Stomach (tissue), 9 donors: ENCODE results near the gene PSKH1. TPM values are rescaled to one million over a fixed set of nuclear protein-coding genes. Genes with fewer than 3 reads are reported as not detected.
A peak's percentile ranks its signal among the peaks of the same experiment; 100 is the strongest.

Experiments
- DNase-seq, 2 donors: peaks; one replicate each; pipeline versions ENCODE4 v3.0.0 to v3.0.0-alpha.2; 2013 to 2019
- H3K27ac ChIP-seq, 5 donors: fragments of 200-600 bp in 4 of 5; sonication (generic) in 4 of 5; one replicate each; pipeline ENCODE4 v1.5.1; 2013 to 2019; ENCODE audit warnings: mild to moderate bottlenecking in 1 of 5, moderate library complexity in 1 of 5
- H3K27me3 ChIP-seq, 3 donors: fragments of 200-600 bp; sonication (generic); one replicate each; pipeline ENCODE4 v1.5.1; 2017 to 2019; ENCODE audit warnings: mixed run types in 1 of 3
- H3K36me3 ChIP-seq, 4 donors: fragments of 200-600 bp; sonication (generic); 1 replicate in 3 of 4; 2 replicates in 1 of 4; pipeline ENCODE4 v1.5.1; 2016 to 2019
- H3K4me1 ChIP-seq, 4 donors: fragments of 200-600 bp; sonication (generic); one replicate each; pipeline ENCODE4 v1.5.1; 2016 to 2019
- H3K4me3 ChIP-seq, 4 donors: fragments of 200-600 bp; sonication (generic) in 3 of 4; one replicate each; pipeline ENCODE4 v1.5.1; 2016 to 2019; ENCODE audit warnings: mild to moderate bottlenecking in 1 of 4
- H3K9me3 ChIP-seq, 4 donors: fragments of 200-600 bp; sonication (generic); one replicate each; pipeline ENCODE4 v1.5.1; 2016 to 2019
- EP300 ChIP-seq: sonication (generic); formaldehyde crosslinking; IDR thresholded peaks from one replicate; pipeline ENCODE4 v1.6.1; 2017; ENCODE audit warnings: antibody characterized with exemption
- POLR2A ChIP-seq, 4 donors: fragments of 450-650 bp; IDR thresholded peaks; one replicate each; pipeline ENCODE4 v1.6.1; 2016; ENCODE audit warnings: antibody characterized with exemption in 4 of 4, control low read depth in 2 of 4, mild to moderate bottlenecking in 1 of 4, moderate library complexity in 1 of 4
- POLR2AphosphoS5 ChIP-seq, 3 donors: sonication (generic); formaldehyde crosslinking; IDR thresholded peaks; one replicate each; pipeline ENCODE4 v1.6.1; 2016; ENCODE audit warnings: antibody characterized with exemption in 3 of 3
- WGBS, 5 donors: extraction: QIAGEN DNeasy Blood & Tissue Kit in 3 of 5; methylation state at CpG; one replicate each; pipeline versions ENCODE4 v1.1.5 to v1.1.7; 2013 to 2018; 5-methylcytosine and 5-hydroxymethylcytosine counted together
- intact Hi-C: fragments of 100-400 bp; cut with DNase I; formaldehyde crosslinking; loops from one replicate; pipeline ENCODE4 v1.15.1; 2023; ENCODE audit warnings: low total_unique reads
- polyA plus RNA-seq, 3 donors: library from polyadenylated mRNA; stranded (reverse); fragments of 200-250 nt; gene quantifications; one replicate each; pipeline ENCODE4 v1.2.3, GENCODE V29; 2013
- total RNA-seq, 5 donors: library from RNA; depleted of rRNA; stranded (reverse); fragments of >200 nt; gene quantifications; one replicate each; pipeline versions ENCODE4 v1.1.0 to v1.2.3, GENCODE V29; 2014 to 2016
- TF ChIP-seq, protein P1 (sequence below), 7 experiments: fragments of 450-650 bp in 4 of 7; fragments of 200-600 bp in 3 of 7; sonication (generic) in 3 of 7; IDR thresholded peaks; one replicate each; pipeline ENCODE4 v1.5.1; 2016 to 2019; ENCODE audit warnings: antibody characterized with exemption in 7 of 7, control low read depth in 2 of 7, mild to moderate bottlenecking in 1 of 7
- donor health status: healthy with polysubstance abuse.
- donor health status: Bipolar disorder and iron deficiency.
- donor health status: healthy.

The PSKH1 gene
- total and polyA plus RNA-seq, 8 donors, result 10.2 to 93.7 (median 22.4) TPM

DNA sequence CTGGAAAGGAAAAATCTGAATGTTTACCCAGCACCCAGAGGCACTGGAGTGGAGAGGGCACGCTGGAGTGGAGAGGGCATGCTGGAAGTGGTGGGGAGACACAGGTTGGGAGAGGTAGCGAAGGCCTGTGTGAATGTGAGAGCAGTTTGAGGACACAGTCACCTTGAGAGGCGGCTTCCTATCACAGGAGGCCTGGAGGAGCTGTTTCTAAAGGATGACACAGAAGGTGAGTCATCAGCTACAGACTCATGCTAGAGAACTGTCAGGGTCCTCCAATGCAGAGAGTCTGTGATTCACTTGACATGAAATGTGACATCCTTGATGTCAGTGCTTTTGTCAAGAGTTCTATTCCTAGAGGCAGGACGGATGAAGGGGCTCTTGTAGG lies 24.8 kb downstream of the PSKH1 start:
- Histone ChIP-seq H3K27ac (peak overlapping the region in 3 of 5 donors; percentile 20 to 66 (median 46)), H3K36me3 (peaks cover 15 to 72% (median 48%) of the 10 kb centered on the region in 4 donors), H3K27me3 (no peaks in the 10 kb centered on the region), H3K4me1 (peaks cover 6 to 45% (median 29%) of the 10 kb centered on the region in 4 donors), H3K9me3 (no peaks in the 10 kb centered on the region), H3K4me3 (no peak overlapping the region)
- TF ChIP-seq, protein P1, sequence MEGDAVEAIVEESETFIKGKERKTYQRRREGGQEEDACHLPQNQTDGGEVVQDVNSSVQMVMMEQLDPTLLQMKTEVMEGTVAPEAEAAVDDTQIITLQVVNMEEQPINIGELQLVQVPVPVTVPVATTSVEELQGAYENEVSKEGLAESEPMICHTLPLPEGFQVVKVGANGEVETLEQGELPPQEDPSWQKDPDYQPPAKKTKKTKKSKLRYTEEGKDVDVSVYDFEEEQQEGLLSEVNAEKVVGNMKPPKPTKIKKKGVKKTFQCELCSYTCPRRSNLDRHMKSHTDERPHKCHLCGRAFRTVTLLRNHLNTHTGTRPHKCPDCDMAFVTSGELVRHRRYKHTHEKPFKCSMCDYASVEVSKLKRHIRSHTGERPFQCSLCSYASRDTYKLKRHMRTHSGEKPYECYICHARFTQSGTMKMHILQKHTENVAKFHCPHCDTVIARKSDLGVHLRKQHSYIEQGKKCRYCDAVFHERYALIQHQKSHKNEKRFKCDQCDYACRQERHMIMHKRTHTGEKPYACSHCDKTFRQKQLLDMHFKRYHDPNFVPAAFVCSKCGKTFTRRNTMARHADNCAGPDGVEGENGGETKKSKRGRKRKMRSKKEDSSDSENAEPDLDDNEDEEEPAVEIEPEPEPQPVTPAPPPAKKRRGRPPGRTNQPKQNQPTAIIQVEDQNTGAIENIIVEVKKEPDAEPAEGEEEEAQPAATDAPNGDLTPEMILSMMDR (IDR thresholded peaks at IDR 0.05), result no peak
- TF ChIP-seq POLR2A (IDR thresholded peaks at IDR 0.05) (no peak), EP300 (no peak), POLR2AphosphoS5 (IDR thresholded peaks at IDR 0.05) (no peak)
- intact Hi-C loops, result no loop called here
- 70 to 85% (median 77%) methylated on average over 4 of the region's 4 CpGs for WGBS, 5 donors
- DNase-seq, result no peak

DNA sequence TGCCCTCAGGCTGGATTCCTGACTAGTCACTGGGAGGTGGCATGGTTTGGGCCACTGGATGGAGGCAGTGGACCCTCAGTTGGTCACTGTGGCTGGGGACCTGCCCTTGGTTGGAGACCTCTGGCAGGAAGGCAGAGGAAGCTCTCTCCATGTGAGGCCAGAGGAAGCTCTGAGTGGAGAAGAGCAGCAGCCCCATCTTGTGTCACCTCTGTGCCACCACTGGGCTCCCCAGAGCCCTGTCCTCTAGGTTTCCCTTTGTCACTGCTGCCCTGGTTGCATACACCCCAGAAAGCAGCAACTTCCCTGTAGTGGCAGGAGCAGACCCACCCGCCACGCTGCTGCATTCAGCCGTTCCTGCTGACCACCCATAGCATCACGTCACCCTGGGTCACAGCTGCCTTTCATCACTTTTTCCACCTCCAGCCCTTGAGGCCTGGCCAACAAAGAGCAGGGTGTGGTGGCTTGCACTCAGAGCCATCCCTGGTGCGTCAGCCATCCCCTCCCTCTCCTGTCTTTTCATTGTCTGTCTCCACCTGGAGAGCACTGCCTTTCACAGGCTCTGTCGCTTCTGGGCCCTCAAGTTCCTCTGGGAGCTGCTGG lies 26.7 kb downstream of the PSKH1 start:
- WGBS, 5 donors, result 81 to 89% (median 86%) methylated on average over 6 of the region's 6 CpGs
- Histone ChIP-seq H3K4me3 (no peak overlapping the region), H3K27me3 (no peaks in the 10 kb centered on the region), H3K4me1 (peaks cover 6 to 54% (median 32%) of the 10 kb centered on the region in 4 donors), H3K36me3 (peaks cover 18 to 75% (median 60%) of the 10 kb centered on the region in 4 donors), H3K27ac (no peak overlapping the region), H3K9me3 (no peaks in the 10 kb centered on the region)
- no peak for DNase-seq
- intact Hi-C loops, result no loop called here
- TF ChIP-seq EP300 (no peak), POLR2A (IDR thresholded peaks at IDR 0.05) (no peak), POLR2AphosphoS5 (IDR thresholded peaks at IDR 0.05) (no peak)
- TF ChIP-seq, protein P1 (IDR thresholded peaks at IDR 0.05), result no peak

DNA sequence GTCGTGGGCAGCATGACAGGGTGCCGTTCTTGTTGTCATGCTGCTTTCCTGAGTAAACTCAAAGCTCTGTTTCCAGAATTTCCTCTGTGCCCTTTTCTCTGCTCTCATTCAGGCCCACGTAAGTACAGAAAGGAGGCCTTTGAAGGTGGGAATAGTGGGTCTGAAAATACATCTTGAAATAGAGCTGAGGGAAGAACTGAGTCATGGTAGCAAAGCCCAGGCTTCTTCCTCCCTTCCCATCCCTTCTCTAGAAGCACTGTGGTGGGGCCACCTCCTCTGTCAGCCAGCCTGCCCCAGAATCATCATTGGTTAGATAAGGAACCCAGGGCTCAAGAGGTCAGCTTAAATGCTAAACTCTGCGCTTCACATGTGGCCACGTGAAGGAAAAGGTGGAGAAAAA lies 29.2 kb downstream of the PSKH1 start:
- H3K27ac ChIP-seq, result no peak overlapping the region
- WGBS, 5 donors, result 66 to 78% (median 69%) methylated on average over 5 of the region's 5 CpGs

DNA sequence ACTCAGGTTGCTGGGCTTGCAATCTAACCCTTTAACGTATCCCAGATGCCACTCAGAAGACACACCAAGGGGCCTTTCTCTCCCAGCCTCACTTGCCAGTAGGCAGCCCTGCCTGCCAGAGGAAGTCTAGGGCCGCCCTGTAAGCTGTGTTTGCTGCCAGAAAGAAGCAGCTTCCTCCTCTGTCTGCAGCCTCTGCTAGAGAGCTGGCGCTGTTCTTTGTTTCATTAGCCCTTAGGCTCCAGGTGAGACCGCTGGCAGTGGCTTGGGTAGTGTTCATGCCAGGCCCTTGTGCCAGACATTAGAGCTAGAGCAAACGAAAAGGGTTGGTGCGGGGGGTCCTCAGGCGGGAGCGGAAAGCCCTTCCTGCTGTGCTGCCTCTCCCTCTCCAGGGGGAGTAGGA lies 29.7 kb downstream of the PSKH1 start:
- no peak for DNase-seq
- Histone ChIP-seq H3K4me3 (no peak overlapping the region), H3K27me3 (no peaks in the 10 kb centered on the region), H3K9me3 (no peaks in the 10 kb centered on the region), H3K4me1 (peaks cover 12 to 44% (median 21%) of the 10 kb centered on the region in 4 donors), H3K27ac (no peak overlapping the region), H3K36me3 (peaks cover 22 to 66% (median 49%) of the 10 kb centered on the region in 4 donors)
- intact Hi-C loops, result no loop called here
- TF ChIP-seq POLR2A (IDR thresholded peaks at IDR 0.05) (no peak), POLR2AphosphoS5 (IDR thresholded peaks at IDR 0.05) (no peak), EP300 (no peak)
- TF ChIP-seq, protein P1 (IDR thresholded peaks at IDR 0.05), result no peak
- WGBS, 5 donors, result 72 to 79% (median 74%) methylated on average over 7 to 8 of the region's 8 CpGs

More for the DNA sequence above, 29.2 kb downstream of the PSKH1 start:
- intact Hi-C loops, result no loop called here
- no peaks in the 10 kb centered on the region for H3K9me3 ChIP-seq
- H3K4me1 ChIP-seq, result peaks cover 12 to 49% (median 26%) of the 10 kb centered on the region in 4 donors
- H3K27me3 ChIP-seq, result no peaks in the 10 kb centered on the region
- no peak for DNase-seq
- TF ChIP-seq POLR2AphosphoS5 (IDR thresholded peaks at IDR 0.05) (no peak), EP300 (no peak), POLR2A (IDR thresholded peaks at IDR 0.05) (no peak)
- TF ChIP-seq, protein P1 (IDR thresholded peaks at IDR 0.05), result no peak
- peaks cover 18 to 66% (median 49%) of the 10 kb centered on the region in 4 donors for H3K36me3 ChIP-seq
- no peak overlapping the region for H3K4me3 ChIP-seq
